ENCODE data around the gene PSEN2.

PSEN2 gene

DNA sequence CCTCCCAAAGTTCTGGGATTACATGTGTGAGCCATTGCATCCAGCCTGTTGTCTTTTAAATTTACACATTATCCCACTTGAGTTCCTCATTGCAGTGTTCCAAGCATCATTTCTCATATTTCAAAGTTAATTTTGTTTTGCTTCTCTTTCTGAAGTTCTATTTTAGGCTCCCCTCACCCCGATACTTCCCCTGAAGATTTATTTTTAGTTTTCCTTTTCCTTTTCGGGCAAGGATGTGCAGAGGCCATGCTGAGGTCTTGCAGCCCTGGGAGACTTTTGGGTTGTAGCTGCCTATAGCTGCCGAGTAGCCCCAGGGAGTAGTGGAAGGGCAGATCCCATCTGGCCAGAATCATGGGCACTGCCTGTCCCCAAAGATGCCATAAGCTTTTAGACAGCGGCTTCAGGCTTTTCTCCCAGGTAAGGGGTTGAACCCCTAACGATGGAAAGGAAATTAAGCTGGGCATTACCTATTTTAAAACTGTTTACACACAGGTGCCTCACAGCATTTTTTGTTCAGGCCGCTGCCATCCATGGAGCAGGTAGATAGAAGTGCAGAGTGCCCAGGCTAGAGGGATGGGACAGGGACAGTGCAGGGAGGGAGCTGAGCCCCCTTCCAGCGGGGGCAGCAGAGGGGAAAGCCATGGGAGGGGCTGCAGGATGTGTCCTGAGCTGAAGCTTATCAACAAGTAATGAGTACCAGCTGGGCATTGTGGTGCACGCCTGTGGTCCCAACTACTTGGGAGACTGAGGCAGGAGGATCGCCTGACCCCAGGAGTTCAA, 15.9 kb downstream of the PSEN2 start:
- DNase-seq (ENCODE audit: low read depth) = no peak
- TF ChIP-seq, protein P1, sequence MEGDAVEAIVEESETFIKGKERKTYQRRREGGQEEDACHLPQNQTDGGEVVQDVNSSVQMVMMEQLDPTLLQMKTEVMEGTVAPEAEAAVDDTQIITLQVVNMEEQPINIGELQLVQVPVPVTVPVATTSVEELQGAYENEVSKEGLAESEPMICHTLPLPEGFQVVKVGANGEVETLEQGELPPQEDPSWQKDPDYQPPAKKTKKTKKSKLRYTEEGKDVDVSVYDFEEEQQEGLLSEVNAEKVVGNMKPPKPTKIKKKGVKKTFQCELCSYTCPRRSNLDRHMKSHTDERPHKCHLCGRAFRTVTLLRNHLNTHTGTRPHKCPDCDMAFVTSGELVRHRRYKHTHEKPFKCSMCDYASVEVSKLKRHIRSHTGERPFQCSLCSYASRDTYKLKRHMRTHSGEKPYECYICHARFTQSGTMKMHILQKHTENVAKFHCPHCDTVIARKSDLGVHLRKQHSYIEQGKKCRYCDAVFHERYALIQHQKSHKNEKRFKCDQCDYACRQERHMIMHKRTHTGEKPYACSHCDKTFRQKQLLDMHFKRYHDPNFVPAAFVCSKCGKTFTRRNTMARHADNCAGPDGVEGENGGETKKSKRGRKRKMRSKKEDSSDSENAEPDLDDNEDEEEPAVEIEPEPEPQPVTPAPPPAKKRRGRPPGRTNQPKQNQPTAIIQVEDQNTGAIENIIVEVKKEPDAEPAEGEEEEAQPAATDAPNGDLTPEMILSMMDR (IDR thresholded peaks at IDR 0.05; ENCODE audit: control insufficient read depth, extremely low read depth, insufficient read depth) = no peak
- H3K4me3 ChIP-seq (ENCODE audit: low read depth, low read length) = no peak overlapping the region

DNA sequence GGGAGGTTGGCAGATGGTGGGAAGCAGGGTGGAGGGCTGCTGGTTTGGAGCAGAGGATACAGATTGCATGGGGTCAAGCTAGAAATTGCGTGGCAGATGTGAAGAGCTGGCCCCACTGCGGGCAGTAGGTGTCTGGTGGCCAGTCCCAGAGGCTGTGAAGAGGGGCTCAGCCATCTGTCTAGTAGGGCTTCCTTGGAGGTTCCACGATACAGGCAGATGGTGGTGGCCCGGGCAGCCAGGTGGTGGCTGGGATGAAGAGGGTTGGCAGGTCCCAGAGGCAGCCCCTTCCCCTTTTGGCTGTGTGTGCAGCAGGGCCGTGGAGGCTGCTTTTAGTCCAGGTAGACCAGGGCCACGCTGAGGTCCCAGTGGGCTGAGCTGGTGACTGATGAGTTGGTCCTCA, 16.6 kb downstream of the PSEN2 start:
- H3K4me3 ChIP-seq (ENCODE audit: low read depth, low read length) = no peak overlapping the region
- TF ChIP-seq, protein P1 (IDR thresholded peaks at IDR 0.05; ENCODE audit: control insufficient read depth, extremely low read depth, insufficient read depth) = no peak
- no peak for DNase-seq (ENCODE audit: low read depth)

DNA sequence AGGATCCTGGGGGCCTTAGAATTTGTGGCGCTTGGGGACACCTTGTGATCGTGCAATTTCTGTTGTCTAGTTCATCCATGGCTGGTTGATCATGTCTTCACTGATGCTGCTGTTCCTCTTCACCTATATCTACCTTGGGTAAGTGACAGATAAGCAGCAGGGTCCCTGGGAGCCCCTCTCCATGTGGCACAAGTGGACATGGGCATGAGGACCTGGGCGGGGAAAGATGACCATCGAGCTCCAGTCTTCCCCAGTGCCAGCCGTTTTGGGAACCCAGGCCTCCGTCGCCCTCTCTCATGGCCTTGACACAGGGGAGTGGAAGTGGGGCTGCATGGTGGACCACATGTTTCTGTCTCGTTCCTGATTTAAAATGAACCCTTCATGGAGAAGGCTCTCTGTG, 17.6 kb downstream of the PSEN2 start:
- H3K4me3 ChIP-seq (ENCODE audit: low read depth, low read length) = no peak overlapping the region
- TF ChIP-seq, protein P1 (IDR thresholded peaks at IDR 0.05; ENCODE audit: control insufficient read depth, extremely low read depth, insufficient read depth) = no peak
- no peak for DNase-seq (ENCODE audit: low read depth)

DNA sequence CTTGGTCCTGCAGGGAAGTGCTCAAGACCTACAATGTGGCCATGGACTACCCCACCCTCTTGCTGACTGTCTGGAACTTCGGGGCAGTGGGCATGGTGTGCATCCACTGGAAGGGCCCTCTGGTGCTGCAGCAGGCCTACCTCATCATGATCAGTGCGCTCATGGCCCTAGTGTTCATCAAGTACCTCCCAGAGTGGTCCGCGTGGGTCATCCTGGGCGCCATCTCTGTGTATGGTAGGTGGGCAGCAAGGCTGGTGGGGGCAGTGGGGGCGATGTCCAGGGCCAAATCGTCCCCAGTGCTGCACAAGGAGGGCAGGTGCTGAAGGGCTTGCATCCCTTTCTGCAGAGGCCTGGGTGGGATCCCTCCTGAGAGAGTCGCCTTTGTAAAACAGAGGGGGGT, 18.4 kb downstream of the PSEN2 start:
- TF ChIP-seq, protein P1 (IDR thresholded peaks at IDR 0.05; ENCODE audit: control insufficient read depth, extremely low read depth, insufficient read depth) = no peak
- H3K4me3 ChIP-seq (ENCODE audit: low read depth, low read length) = no peak overlapping the region
- no peak for DNase-seq (ENCODE audit: low read depth)

DNA sequence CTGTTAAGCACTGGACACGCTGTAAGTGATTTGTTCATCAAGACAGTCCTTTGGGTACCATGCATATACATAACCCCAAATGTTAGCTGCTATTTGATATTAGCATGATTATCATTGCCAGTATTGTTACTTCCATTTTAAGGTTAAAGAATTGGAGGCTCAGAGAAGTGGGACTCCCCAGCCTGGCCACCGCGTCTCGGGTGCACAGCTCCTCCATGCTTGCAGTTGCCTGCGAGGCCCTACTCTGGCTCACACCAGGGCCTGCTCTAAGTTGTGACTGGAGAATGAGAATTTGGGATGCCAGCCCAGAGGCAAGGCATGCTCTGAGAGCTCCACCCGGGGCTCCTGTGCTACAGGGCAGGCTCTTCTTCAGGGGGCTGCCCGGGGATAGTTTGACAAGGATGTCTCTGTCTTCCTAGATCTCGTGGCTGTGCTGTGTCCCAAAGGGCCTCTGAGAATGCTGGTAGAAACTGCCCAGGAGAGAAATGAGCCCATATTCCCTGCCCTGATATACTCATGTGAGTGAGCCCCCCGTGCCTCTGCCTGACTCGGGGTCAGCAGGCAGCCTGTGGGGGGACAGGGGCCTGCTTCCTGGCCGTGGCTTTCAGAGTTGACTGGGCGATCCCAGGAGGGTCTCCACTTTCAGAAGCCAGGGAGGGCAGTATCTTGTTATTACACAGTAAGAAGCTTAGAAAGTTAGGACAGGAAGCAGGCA, 19.4 kb downstream of the PSEN2 start:
- no peak for DNase-seq (ENCODE audit: low read depth)
- TF ChIP-seq, protein P1 (IDR thresholded peaks at IDR 0.05; ENCODE audit: control insufficient read depth, extremely low read depth, insufficient read depth) = no peak
- no peak overlapping the region for H3K4me3 ChIP-seq (ENCODE audit: low read depth, low read length)

DNA sequence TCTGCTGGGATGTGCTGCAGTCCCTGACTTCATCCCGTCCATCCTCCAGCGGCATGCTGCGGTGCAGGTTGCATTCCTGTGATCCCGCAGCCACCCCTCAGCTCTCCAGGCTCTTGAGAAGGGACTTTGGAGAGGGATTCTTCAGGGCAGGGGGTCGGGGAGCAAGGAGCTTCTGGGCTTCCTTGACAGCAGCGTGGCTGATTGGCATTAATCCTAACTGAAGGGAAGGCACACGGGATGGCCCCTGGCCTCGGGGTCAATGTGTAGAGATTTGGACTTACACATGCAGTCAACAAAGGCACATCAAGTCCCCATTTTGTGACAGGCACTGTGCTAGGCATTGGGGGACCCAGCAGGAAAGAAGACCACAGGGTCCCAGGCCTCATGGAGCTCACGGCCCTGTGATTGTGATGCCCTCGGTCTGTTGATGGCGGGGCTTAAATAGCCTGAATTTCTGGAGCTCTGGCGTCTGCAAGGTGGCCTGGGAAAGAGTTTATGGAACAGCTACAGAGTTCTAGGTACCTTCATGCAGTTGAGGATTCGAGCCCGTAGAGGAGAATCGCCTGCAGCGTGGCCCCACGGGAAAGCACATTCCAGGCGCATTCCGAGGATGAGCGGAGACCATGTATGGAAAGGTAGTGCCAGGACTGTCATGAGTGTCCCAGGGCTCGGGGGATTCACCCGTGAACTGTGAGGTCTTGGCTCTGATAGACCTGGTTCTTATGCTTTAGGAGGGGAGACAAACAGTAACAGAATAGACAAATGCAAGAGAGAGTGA, 20.1 kb downstream of the PSEN2 start:
- no peak for DNase-seq (ENCODE audit: low read depth)
- TF ChIP-seq, protein P1 (IDR thresholded peaks at IDR 0.05; ENCODE audit: control insufficient read depth, extremely low read depth, insufficient read depth) = no peak
- H3K4me3 ChIP-seq (ENCODE audit: low read depth, low read length) = no peak overlapping the region
